ENCODE results near the gene TMEM131L. TPM values are rescaled to one million over a fixed set of nuclear protein-coding genes. Genes with fewer than 3 reads are reported as not detected.
A peak's percentile ranks its signal among the peaks of the same experiment; 100 is the strongest.

TMEM131L gene
- polyA plus RNA-seq, 2 of the 4 experiments (the other 2 are of a cell fraction): 3.4 to 5.0 TPM

- TF ChIP-seq NR3C1 (IDR thresholded peaks at IDR 0.05) (no peak), KDM5A (IDR thresholded peaks at IDR 0.05) (no peak), SREBF2 (IDR thresholded peaks at IDR 0.05) (no peak), NFE2L2 (conservative IDR thresholded peaks at IDR 0.05; ENCODE audit: low read length) (no peak), RFX5 (IDR thresholded peaks at IDR 0.05) (no peak), GATA3 (IDR thresholded peaks at IDR 0.05; ENCODE audit: borderline replicate concordance) (no peak), BHLHE40 (IDR thresholded peaks at IDR 0.05; ENCODE audit: low read depth, low read length) (no peak), CHD2 (IDR thresholded peaks at IDR 0.05; ENCODE audit: low read length, partially characterized antibody) (no peak), TFCP2L1 (CRISPR knock-in tag; IDR thresholded peaks at IDR 0.05) (no peak), FOSB (CRISPR knock-in tag; IDR thresholded peaks at IDR 0.05) (no peak), BCL3 (IDR thresholded peaks at IDR 0.05) (no peak), MYC (IDR thresholded peaks at IDR 0.05; ENCODE audit: borderline replicate concordance, low read length) (no peak), TP53 (CRISPR knock-in tag; IDR thresholded peaks at IDR 0.05) (no peak), JUNB (IDR thresholded peaks at IDR 0.05) (no peak), CEBPB (IDR thresholded peaks at IDR 0.05) (no peak)
- TF ChIP-seq, protein P1, sequence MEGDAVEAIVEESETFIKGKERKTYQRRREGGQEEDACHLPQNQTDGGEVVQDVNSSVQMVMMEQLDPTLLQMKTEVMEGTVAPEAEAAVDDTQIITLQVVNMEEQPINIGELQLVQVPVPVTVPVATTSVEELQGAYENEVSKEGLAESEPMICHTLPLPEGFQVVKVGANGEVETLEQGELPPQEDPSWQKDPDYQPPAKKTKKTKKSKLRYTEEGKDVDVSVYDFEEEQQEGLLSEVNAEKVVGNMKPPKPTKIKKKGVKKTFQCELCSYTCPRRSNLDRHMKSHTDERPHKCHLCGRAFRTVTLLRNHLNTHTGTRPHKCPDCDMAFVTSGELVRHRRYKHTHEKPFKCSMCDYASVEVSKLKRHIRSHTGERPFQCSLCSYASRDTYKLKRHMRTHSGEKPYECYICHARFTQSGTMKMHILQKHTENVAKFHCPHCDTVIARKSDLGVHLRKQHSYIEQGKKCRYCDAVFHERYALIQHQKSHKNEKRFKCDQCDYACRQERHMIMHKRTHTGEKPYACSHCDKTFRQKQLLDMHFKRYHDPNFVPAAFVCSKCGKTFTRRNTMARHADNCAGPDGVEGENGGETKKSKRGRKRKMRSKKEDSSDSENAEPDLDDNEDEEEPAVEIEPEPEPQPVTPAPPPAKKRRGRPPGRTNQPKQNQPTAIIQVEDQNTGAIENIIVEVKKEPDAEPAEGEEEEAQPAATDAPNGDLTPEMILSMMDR (IDR thresholded peaks at IDR 0.05): no peak
- TF ChIP-seq, protein P2, sequence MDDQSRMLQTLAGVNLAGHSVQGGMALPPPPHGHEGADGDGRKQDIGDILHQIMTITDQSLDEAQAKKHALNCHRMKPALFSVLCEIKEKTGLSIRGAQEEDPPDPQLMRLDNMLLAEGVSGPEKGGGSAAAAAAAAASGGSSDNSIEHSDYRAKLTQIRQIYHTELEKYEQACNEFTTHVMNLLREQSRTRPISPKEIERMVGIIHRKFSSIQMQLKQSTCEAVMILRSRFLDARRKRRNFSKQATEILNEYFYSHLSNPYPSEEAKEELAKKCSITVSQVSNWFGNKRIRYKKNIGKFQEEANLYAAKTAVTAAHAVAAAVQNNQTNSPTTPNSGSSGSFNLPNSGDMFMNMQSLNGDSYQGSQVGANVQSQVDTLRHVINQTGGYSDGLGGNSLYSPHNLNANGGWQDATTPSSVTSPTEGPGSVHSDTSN (IDR thresholded peaks at IDR 0.05): no peak
- Histone ChIP-seq H3K9me3 (no peaks in the 10 kb centered on the region), H3K4me2 (no peak overlapping the region), H3K4me1 (no peaks in the 10 kb centered on the region), H3K27ac (no peak overlapping the region), H3K4me3 (no peak overlapping the region)
- ATAC-seq (no peak), DNase-seq (ENCODE audit: low read depth in 1 of 2, low spot score in 1 of 2) (no peak), FAIRE-seq (no peak)
- ChIA-PET CTCF (interaction anchor here (1.1 kb wide), 1 partner anchor 12 kb away, joined by 3 read pairs; no protein-coding TSS in a partner anchor), POLR2A (no interaction called here)
These were observed 163.6 kb downstream of the TMEM131L start for GRCh38 chr4:153629776-153630175.

DNA sequence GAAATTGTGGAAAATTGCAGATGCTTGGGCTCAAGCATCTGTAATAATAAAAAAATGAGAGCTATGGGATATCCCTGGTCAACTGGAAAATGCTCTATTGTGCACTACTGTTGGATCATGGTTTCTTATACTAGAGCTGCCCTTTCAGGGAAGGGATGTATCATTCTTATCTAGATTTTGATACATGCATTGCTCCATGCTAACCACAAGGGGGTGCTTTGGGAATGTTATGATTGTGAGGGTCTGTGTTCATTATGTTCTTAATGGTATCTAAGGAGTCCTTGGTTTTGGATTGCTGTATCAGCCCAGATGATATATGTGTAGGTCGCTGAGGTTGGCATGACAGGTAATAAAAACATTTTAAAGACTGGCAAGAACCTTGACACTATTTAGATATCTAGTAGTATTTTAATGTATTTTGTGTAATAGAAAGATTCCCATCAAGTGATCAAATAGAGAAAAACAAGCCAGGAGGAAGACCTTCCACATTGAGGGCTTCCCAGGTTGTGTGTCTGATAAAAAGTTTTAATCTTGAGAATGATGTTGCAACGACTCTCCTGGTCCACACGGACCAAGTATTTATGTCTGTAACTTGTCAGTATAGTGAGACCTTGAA, 168.7 kb downstream of the TMEM131L start:
- no peaks in the 10 kb centered on the region for H3K9me3 ChIP-seq
- WGBS (ENCODE audit: missing lambda C conversion rate): 80% methylated on average over 3 of the region's 3 CpGs
- DNase-seq (ENCODE audit: low read depth in 1 of 2, low spot score in 1 of 2) (peak; percentile 4 to 12), FAIRE-seq (no peak), ATAC-seq (peak in 1 of 2 experiments; percentile 53; a peak in 2 of 6 replicates)
- TF ChIP-seq FOSL2 (IDR thresholded peaks at IDR 0.05) (no peak), FOSL2 (CRISPR knock-in tag; IDR thresholded peaks at IDR 0.05) (no peak), E2F6 (IDR thresholded peaks at IDR 0.05; ENCODE audit: borderline replicate concordance, low read depth) (no peak), EHMT2 (IDR thresholded peaks at IDR 0.05; ENCODE audit: low read depth) (no peak), CBX2 (IDR thresholded peaks at IDR 0.05; ENCODE audit: borderline replicate concordance, low read depth) (no peak), ESRRA (IDR thresholded peaks at IDR 0.05; ENCODE audit: borderline replicate concordance, low read length) (no peak), KDM1A (IDR thresholded peaks at IDR 0.05; ENCODE audit: low read depth) (no peak), HOXB13 (CRISPR knock-in tag; IDR thresholded peaks at IDR 0.05; ENCODE audit: low read depth) (no peak), EP300 (IDR thresholded peaks at IDR 0.05) (no peak), SREBF2 (IDR thresholded peaks at IDR 0.05) (no peak), NFE2L2 (conservative IDR thresholded peaks at IDR 0.05; ENCODE audit: low read length) (no peak), RAD21 (conservative IDR thresholded peaks at IDR 0.05 in 1 of 2, IDR thresholded peaks at IDR 0.05 in 1 of 2) (peak; percentile 22 to 23; a peak in 2 of 5 replicates), EHF (CRISPR knock-in tag; IDR thresholded peaks at IDR 0.05) (no peak), SMC3 (IDR thresholded peaks at IDR 0.05) (peak; percentile 28; the same call in 2 of the 3 replicates)
- TF ChIP-seq, protein P3, sequence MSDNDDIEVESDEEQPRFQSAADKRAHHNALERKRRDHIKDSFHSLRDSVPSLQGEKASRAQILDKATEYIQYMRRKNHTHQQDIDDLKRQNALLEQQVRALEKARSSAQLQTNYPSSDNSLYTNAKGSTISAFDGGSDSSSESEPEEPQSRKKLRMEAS (IDR thresholded peaks at IDR 0.05): no peak
- TF ChIP-seq, protein P1 (IDR thresholded peaks at IDR 0.05): peak; percentile 44
- H3K4me1 ChIP-seq: no peaks in the 10 kb centered on the region
- CTCF ChIA-PET: interaction anchor here (0.6 to 2.6 kb wide), 8 partner anchors 9 to 734 kb away, joined by 3 to 15 read pairs (median 3); partner anchors contain the start of gene MND1
- POLR2A ChIA-PET: no interaction called here
- H3K4me2 ChIP-seq: no peak overlapping the region
- no peak overlapping the region for H3K4me3 ChIP-seq
- no peak overlapping the region for H3K27ac ChIP-seq

Data from A549 (cell line).